ENCODE data around the gene TANC1.
"Not testable (repeated sequence)": the region's sequence is repeated elsewhere in the genome, so short reads cannot be mapped to it uniquely, and the experiment has no call there.

The TANC1 gene

GRCh38 chr2:159032580-159032979 is 64.1 kb downstream of the TANC1 start:
- no peak for DNase-seq

GRCh38 chr2:159034713-159035112 is 66.3 kb downstream of the TANC1 start:
- DNase-seq, result no peak

GRCh38 chr2:159035790-159036411 is 67.5 kb downstream of the TANC1 start:
- DNase-seq, result no peak

- DNase-seq, result not testable (repeated sequence)
Observed at GRCh38 chr2:159036461-159036860, 68.0 kb downstream of the TANC1 start.

GRCh38 chr2:159041328-159041727 is 72.9 kb downstream of the TANC1 start:
- DNase-seq, result not testable (repeated sequence)

GRCh38 chr2:159042115-159042850 is 73.8 kb downstream of the TANC1 start:
- DNase-seq, result no peak

- no peak for DNase-seq
Observed at GRCh38 chr2:159043710-159044109, 75.3 kb downstream of the TANC1 start.

- no peak for DNase-seq
Observed at GRCh38 chr2:159044804-159045286, 76.4 kb downstream of the TANC1 start.

GRCh38 chr2:159045545-159046454 is 77.4 kb downstream of the TANC1 start:
- DNase-seq, result no peak

GRCh38 chr2:159046966-159047365 is 78.5 kb downstream of the TANC1 start:
- no peak for DNase-seq

GRCh38 chr2:159050426-159050825 is 82.0 kb downstream of the TANC1 start:
- no peak for DNase-seq

- DNase-seq, result no peak
Observed at GRCh38 chr2:159051133-159051532, 82.7 kb downstream of the TANC1 start.

- no peak for DNase-seq
Observed at GRCh38 chr2:159051661-159052060, 83.2 kb downstream of the TANC1 start.

- no peak for DNase-seq
Observed at GRCh38 chr2:159052157-159052601, 83.7 kb downstream of the TANC1 start.

- no peak for DNase-seq
Observed at GRCh38 chr2:159053161-159054031, 85.0 kb downstream of the TANC1 start.

- DNase-seq, result no peak
Observed at GRCh38 chr2:159054032-159054334, 85.5 kb downstream of the TANC1 start.

GRCh38 chr2:159054985-159055384 is 86.5 kb downstream of the TANC1 start:
- no peak for DNase-seq

GRCh38 chr2:159060518-159060917 is 92.1 kb downstream of the TANC1 start:
- no peak for DNase-seq

GRCh38 chr2:159063677-159064076 is 95.2 kb downstream of the TANC1 start:
- DNase-seq, result no peak

GRCh38 chr2:159064446-159065301 is 96.2 kb downstream of the TANC1 start:
- no peak for DNase-seq

GRCh38 chr2:159065313-159065712 is 96.9 kb downstream of the TANC1 start:
- no peak for DNase-seq

- DNase-seq, result no peak
Observed at GRCh38 chr2:159065891-159066290, 97.5 kb downstream of the TANC1 start.

Measured in KG1 (cell line).